Posterior cingulate gyrus (tissue), 11 donors: Measurements from ENCODE around the gene ARHGAP15.

ENCODE experiments used
- DNase-seq, 10 donors: peaks; one replicate each; pipeline versions ENCODE4 v3.0.0 to v3.0.0-alpha.2; 2020 to 2021; ENCODE audit warnings: mixed read lengths in 3 of 10
- intact Hi-C: fragments of 100-400 bp; cut with DNase I; formaldehyde crosslinking; loops from one replicate; pipeline ENCODE4 v1.15.1; 2023

ARHGAP15 gene

GRCh38 chr2:143163499-143163898, 34.3 kb downstream of the ARHGAP15 start:
- intact Hi-C loops = no loop called here
- DNase-seq = no peak

- intact Hi-C loops = no loop called here
Measured at GRCh38 chr2:143165291-143165690, 36.1 kb downstream of the ARHGAP15 start.

DNA sequence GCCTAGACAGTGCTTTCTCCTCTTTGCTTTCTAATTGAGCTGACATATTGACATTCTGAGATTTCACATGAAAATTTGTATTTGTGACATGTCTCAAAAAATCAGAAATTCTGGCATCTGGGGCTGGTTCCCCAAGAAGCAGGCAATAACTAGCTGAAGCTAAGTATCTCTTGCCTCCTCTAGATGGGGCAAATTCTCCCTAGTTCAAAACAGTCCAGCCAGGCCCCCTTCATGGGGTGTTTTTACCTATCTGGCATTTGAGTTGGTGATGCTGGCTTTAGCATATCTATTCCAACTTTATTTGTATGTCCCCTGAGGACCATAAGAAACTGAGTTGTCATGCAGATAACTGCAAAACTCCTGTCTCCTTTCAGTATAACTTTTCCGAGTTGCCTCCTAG, 39.9 kb downstream of the ARHGAP15 start:
- intact Hi-C loops = no loop called here
- no peak for DNase-seq

More at GRCh38 chr2:143165291-143165690, 36.1 kb downstream of the ARHGAP15 start:
- DNase-seq = no peak

- no peak for DNase-seq
- intact Hi-C loops = no loop called here
Measured at GRCh38 chr2:143171817-143172216, 42.6 kb downstream of the ARHGAP15 start.

- intact Hi-C loops = no loop called here
- DNase-seq = no peak
Measured at GRCh38 chr2:143175438-143175837, 46.2 kb downstream of the ARHGAP15 start.

GRCh38 chr2:143176606-143177005, 47.4 kb downstream of the ARHGAP15 start:
- intact Hi-C loops = no loop called here
- DNase-seq = no peak

DNA sequence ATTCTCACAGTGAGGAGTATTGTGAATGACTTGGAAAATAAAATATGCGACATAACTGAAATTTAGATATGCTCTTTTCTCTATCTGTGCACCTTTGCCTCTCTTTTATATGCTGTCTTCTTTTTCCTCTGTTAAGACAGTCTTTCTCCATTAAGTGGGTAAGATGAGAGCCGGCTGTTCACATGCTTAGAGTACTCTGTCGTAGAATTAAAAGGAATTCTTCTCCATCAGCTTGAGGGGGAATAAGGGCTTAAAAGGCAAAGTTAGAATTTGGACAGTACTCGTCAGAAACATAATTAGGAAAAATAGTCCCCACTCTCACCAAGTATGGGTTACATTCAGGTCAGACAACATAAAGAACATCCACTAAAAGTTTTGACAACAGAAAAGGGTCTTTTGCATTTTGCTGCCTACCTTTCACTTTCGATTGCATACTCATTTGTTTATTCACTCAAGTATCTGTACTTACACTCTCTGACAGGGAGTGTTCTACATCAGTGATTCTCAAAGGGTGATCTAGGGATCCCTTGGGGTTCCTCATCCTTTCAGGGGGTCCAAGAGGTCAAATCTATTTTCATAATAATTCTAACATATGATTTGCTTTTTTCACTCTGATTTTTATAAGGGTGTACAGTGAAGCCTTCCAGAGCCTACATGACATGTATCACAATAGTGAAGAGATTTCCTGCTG, 48.0 kb downstream of the ARHGAP15 start:
- no peak for DNase-seq
- intact Hi-C loops = no loop called here

DNA sequence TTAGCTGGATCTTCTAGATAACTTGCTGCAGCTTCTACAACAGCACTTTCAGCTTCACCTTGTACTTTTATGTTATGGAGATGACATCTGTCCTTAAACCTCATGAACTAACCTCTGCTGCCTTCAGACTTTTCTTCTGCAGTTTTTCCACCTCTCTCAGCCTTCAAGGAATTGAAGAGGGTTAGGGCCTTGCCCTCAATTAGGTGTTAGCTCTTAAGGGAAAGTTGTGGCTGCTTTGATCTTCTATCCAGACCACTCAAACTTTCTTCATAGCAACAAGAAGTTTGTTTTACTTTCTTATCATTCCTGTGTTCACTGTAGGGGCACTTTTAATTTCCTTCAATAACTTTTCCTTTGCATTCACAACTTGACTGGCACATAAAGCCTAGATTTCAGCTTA, 52.3 kb downstream of the ARHGAP15 start:
- intact Hi-C loops = no loop called here
- no peak for DNase-seq

DNA sequence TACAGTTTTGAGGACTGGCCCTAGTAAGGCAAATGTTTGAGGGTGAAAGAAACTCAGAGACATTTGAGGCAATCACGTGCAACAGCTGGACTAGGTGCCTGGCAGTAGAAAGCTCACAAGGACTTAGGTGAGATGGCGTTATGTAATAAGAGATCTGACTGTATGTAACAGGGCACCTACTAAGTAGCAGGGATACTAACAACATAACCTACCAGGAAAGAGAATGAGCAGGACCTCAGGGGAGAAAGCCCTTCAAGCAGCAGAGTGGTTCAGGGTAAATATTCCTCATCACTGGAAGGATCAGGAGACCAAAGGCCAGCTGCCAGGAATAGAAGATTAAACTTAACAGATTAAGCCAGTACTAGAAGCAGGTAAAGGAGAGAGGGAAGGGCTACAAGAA, 53.4 kb downstream of the ARHGAP15 start:
- DNase-seq = no peak
- intact Hi-C loops = no loop called here

GRCh38 chr2:143183804-143184463, 54.7 kb downstream of the ARHGAP15 start:
- intact Hi-C loops = no loop called here
- no peak for DNase-seq

- intact Hi-C loops = no loop called here
Measured at GRCh38 chr2:143186876-143187275, 57.7 kb downstream of the ARHGAP15 start.

GRCh38 chr2:143190431-143190830, 61.2 kb downstream of the ARHGAP15 start:
- intact Hi-C loops = no loop called here
- DNase-seq = no peak

More at GRCh38 chr2:143186876-143187275, 57.7 kb downstream of the ARHGAP15 start:
- DNase-seq = no peak

- DNase-seq = no peak
- intact Hi-C loops = no loop called here
Measured at GRCh38 chr2:143192106-143192505, 62.9 kb downstream of the ARHGAP15 start.

DNA sequence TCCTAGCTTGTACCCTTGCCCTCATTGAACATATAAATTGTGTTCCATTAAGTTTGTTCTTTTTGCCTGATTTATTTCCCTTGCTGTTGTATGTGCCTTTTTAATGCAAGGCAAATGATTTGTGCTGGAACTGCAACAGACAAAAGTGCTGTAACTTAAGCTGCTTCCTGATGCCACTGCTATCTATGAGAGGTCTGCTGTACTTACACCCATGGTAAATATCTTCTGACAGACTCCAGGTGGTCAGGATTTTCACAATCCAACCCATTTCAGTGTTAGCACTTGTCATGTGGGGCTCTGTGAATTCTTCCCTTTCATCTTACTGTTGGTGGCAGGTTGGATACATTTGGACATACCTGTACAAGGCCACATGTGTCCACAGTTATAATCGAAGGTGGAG, 63.5 kb downstream of the ARHGAP15 start:
- intact Hi-C loops = no loop called here
- no peak for DNase-seq

GRCh38 chr2:143193121-143193520, 63.9 kb downstream of the ARHGAP15 start:
- intact Hi-C loops = no loop called here
- peak; percentile 9 to 91 (median 49) for DNase-seq

DNA sequence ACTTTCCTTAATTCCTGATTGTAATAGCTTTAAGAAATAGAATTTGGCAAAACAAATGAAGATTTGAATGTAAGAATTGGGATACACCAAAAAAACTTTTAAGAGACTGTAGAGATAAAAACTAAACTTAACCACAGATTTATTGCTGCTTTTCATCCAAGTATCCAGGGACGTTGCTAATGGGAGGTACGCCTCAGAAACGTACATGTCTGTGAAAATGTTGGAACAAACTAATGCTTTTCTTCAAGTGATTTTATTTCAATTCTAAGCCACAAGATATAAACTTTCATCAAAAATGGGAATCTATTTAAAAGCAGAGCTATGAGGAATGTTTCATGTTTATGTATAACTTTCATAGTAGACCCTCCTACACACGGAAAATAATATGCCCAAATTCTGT, 66.3 kb downstream of the ARHGAP15 start:
- intact Hi-C loops = no loop called here
- DNase-seq = no peak

- no peak for DNase-seq
- intact Hi-C loops = no loop called here
Measured at GRCh38 chr2:143204062-143204461, 74.8 kb downstream of the ARHGAP15 start.

DNA sequence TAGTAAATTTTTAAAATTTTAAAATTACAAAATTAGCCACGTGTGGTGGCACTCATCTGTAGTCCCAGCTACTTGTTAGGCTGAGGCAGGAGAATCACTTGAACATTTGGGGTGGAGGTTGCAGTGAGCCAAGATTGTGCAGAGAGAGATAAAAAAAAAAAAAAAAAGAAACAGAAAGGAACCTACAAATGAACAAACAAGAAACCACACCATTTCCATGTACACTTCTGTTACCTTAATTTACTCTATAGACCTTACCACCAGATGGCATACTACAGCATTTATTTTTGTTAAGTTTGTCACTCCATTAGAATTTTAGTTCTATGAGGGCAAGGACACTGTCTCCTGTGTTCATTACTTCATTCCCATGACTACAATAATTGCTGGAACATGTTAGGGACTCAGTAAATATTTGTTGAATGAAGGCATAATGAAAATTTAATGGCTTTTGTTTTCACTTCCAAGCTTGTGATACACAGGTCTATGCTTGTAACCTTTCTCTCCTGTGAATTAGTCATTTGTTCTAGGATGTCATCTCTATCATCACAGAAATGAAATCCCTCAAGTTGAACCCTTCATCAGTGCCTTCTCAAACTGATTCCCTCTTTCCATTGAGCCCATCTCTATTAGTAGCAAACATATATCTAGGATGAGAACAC, 76.0 kb downstream of the ARHGAP15 start:
- intact Hi-C loops = no loop called here
- DNase-seq = no peak

DNA sequence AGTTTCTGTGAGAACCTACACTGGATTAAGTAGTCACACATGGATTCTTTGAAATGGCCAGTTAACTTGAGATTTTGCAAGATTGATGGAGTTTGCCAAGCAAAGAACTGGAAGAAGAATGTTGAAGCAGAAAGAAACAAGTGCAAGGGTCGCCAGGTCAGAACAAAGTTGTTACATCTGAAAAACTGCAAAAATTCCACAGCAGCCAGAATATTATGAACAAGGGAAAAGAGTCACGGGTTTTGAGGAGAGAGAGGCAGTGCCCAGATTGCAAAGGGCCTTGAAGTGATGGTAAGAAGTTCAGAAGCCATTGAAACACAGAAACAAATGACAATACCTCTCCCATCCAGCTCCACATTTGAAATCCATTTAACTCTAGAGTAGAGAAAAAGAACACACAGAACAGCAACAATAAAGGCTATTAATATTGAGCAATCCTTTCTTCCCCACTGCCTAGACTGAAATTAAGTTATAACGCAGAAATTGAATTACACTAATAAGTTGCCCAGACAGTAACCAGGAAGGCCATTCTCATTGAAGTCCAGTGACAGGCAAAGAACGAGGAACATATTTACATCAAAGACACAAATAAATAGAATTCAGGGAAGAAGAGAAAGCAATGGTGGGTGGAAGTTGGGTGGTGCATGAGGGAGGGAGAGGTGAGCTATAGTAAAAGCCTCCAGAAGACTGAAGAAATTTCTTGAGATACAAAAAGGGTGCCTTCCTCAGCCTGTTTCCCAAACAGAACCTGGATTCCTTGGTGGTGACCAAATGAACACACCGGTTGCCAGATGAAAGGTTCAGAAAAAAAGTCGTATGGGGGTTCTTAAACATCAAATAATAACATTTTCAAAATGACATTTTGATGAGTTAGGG, 80.6 kb downstream of the ARHGAP15 start:
- intact Hi-C loops = no loop called here
- no peak for DNase-seq

DNA sequence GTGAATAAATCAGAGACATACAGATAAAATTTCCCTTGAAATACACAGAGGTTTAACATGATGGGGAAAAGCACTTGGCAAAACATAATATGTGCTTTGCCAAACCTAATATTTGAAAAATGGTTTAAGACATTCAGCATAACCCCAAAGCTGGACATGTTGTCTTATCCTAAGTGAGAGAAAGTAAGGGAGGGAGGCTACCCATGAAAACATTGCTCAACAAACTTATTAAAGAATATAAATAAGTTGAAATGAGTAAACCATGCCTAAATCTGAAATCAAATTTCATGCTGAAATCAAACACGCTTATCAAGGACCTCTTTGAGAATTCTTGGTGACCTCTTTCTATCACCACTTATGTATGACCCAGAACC, 81.2 kb downstream of the ARHGAP15 start:
- intact Hi-C loops = no loop called here
- no peak for DNase-seq
